Ectodermal cell (in vitro differentiated cells): ENCODE data around the gene RAB8B.

Experiments used
- H3K27ac ChIP-seq: 2 replicates; pipeline ENCODE4 v1.7.0; 2013; ENCODE audit warnings: mild to moderate bottlenecking, low read depth, low read length; ENCODE audit not compliant: insufficient read depth, poor library complexity, severe bottlenecking
- H3K27me3 ChIP-seq: 2 replicates; pipeline ENCODE4 v1.7.0; 2013; ENCODE audit warnings: mild to moderate bottlenecking, low read length; ENCODE audit not compliant: insufficient read depth, control insufficient read depth, poor library complexity, severe bottlenecking
- H3K36me3 ChIP-seq: one replicate; pipeline ENCODE4 v1.7.0; 2013; ENCODE audit warnings: low read length; ENCODE audit not compliant: control insufficient read depth, insufficient read depth
- H3K4me1 ChIP-seq: one replicate; pipeline ENCODE4 v1.7.0; 2013; ENCODE audit warnings: low read length; ENCODE audit not compliant: control insufficient read depth, insufficient read depth
- H3K4me3 ChIP-seq: 2 replicates; pipeline ENCODE4 v1.7.0; 2013; ENCODE audit warnings: low read depth, low read length, control low read depth; ENCODE audit not compliant: insufficient read depth
- H3K9me3 ChIP-seq: 2 replicates; pipeline ENCODE4 v1.7.0; 2013; ENCODE audit warnings: mild to moderate bottlenecking, low read length, moderate library complexity; ENCODE audit not compliant: control insufficient read depth
- WGBS, 2 experiments: methylation state at CpG; one replicate each; pipeline ENCODE4 v1.1.7; 2013; ENCODE audit warnings: missing lambda C conversion rate in 2 of 2; 5-methylcytosine and 5-hydroxymethylcytosine counted together

Gene RAB8B

GRCh38 chr15:63157891-63158431, 31.4 kb upstream of the RAB8B start:
- peak overlapping the region; percentile 79 for H3K4me3 ChIP-seq
- H3K4me1 ChIP-seq: no peaks in the 10 kb centered on the region
- H3K36me3 ChIP-seq: no peaks in the 10 kb centered on the region
- no peaks in the 10 kb centered on the region for H3K27me3 ChIP-seq
- WGBS, 2 experiments: 12 to 13% methylated on average over 18 of the region's 18 CpGs
- peak overlapping the region; percentile 87 for H3K27ac ChIP-seq
- H3K9me3 ChIP-seq: no peaks in the 10 kb centered on the region

GRCh38 chr15:63160638-63161037, 28.8 kb upstream of the RAB8B start:
- Histone ChIP-seq H3K4me1 (no peaks in the 10 kb centered on the region), H3K4me3 (no peak overlapping the region), H3K27ac (no peak overlapping the region), H3K27me3 (no peaks in the 10 kb centered on the region), H3K36me3 (no peaks in the 10 kb centered on the region), H3K9me3 (no peaks in the 10 kb centered on the region)

DNA sequence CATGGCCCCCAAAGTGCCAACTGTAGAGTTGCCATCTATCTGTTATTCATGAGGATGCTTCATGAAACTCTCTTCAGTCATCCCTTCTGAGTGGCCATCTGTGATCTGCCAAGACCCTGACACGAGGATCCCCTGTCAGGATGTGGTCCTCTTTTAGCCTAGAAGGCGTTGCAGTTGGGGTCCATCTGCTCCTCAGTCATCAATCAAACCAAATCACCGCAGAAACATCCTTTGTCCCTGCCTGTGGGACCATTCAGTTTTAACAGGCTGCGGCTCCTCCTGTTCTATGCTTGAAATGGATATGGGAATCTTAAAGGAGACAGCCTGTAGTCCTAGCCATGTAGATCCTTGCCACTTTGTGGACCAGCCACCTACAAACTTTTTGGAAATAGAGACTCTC, 26.2 kb upstream of the RAB8B start:
- no peak overlapping the region for H3K4me3 ChIP-seq
- H3K36me3 ChIP-seq: no peaks in the 10 kb centered on the region
- no peaks in the 10 kb centered on the region for H3K4me1 ChIP-seq
- H3K27me3 ChIP-seq: no peaks in the 10 kb centered on the region
- no peaks in the 10 kb centered on the region for H3K9me3 ChIP-seq
- no peak overlapping the region for H3K27ac ChIP-seq
- 61 to 78% methylated on average over 4 of the region's 4 CpGs for WGBS, 2 experiments

GRCh38 chr15:63165166-63165859, 24.1 kb upstream of the RAB8B start:
- no peak overlapping the region for H3K4me3 ChIP-seq
- no peaks in the 10 kb centered on the region for H3K27me3 ChIP-seq
- no peaks in the 10 kb centered on the region for H3K9me3 ChIP-seq
- 93 to 97% methylated on average over 5 of the region's 6 CpGs for WGBS, 2 experiments
- no peaks in the 10 kb centered on the region for H3K4me1 ChIP-seq
- H3K27ac ChIP-seq: no peak overlapping the region
- H3K36me3 ChIP-seq: no peaks in the 10 kb centered on the region

DNA sequence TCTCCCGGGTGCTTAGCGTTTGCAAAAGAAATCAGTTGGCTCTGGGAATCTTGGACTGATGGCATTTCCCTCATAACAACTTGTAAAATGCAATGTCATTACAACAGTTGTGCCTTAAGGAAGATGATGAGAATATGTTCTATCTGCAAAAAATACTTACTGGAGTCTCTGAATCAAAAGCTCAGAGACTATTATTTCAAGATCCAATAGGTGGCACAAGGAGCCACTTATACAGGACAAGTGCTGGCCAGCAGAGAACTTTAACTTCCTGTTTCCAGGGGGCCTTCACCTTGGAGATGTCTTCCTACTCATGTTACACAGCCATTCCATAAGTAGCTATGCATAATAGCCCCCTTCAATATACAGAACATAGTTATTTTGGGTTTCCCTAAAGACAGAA, 23.2 kb upstream of the RAB8B start:
- Histone ChIP-seq H3K4me1 (no peaks in the 10 kb centered on the region), H3K4me3 (no peak overlapping the region), H3K27ac (no peak overlapping the region), H3K27me3 (no peaks in the 10 kb centered on the region), H3K9me3 (no peaks in the 10 kb centered on the region), H3K36me3 (no peaks in the 10 kb centered on the region)
- WGBS, 2 experiments: 80 to 95% methylated on average over 2 of the region's 2 CpGs

DNA sequence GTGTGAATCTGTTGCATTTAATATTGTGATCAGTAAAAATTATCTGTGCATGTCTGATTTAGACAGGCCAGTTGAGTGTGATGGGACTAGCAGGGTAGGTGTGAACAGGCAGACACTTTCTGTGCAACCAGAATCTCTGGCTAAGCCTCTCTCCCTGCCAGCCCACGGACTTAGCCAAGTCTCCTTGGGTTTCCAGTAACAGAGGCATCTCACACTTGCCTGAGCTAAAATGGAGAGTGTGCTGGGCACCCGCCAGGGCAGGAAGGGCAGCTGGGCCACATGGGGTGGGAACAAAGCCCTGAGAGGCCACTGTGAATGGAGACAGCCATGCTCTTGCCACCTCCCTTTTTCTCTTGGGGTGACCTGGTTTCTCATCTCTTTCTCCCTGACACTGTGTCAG, 19.6 kb upstream of the RAB8B start:
- no peaks in the 10 kb centered on the region for H3K9me3 ChIP-seq
- H3K36me3 ChIP-seq: no peaks in the 10 kb centered on the region
- WGBS, 2 experiments: 90 to 92% methylated on average over 2 of the region's 2 CpGs
- no peak overlapping the region for H3K4me3 ChIP-seq
- H3K27me3 ChIP-seq: no peaks in the 10 kb centered on the region
- no peak overlapping the region for H3K27ac ChIP-seq
- H3K4me1 ChIP-seq: peaks cover 6% of the 10 kb centered on the region

DNA sequence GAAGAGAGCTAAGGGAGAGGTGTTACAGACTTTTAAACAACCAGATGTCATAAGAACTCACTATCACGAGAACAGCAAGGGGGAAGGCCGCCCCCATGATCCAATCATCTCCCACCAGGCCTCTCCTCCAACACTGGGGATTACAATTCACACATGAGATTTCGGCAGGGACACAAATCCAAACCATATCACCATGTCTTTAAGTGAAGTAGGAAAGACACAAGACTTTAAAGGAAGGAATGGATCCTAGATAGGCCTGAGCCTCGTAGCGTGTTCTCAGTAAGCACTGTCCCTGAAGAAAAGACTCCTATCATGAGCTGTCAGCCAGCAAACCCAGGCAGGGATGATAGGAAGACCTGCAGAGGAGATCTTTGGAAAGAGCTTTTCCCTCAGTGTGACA, 17.0 kb upstream of the RAB8B start:
- Histone ChIP-seq H3K27me3 (no peaks in the 10 kb centered on the region), H3K9me3 (no peaks in the 10 kb centered on the region), H3K27ac (peak overlapping the region; percentile 40), H3K36me3 (no peaks in the 10 kb centered on the region), H3K4me3 (no peak overlapping the region), H3K4me1 (peaks cover 6% of the 10 kb centered on the region)
- WGBS, 2 experiments: 88 to 91% methylated on average over 5 of the region's 5 CpGs

DNA sequence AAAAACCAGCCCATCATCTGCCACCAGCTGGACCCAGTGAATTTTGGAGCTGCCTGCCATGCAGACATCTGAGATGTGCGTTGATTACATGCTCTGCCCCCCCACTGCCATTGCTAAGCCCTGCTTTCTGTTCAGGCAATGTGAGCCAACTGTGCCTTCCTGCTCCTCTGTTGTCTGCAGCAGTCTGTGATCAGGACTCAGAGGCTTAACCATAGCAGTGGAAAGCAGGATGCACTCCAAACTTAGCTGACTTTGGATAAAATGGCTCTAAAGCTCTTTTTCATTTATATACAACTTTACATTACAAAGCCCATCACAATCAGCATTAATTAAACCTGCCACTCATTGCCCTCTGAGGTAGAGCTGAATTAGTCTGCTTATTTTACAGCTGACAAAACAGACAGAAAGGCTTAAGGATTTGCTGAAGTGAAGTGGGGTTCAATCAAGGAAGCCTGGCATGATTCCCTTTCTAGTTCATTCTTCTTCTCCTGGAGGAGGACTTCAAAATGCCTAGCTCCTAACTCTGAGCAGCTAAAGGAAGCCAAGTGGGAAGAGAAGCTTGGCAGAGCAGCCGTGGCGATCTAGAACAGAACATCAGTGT, 16.5 kb upstream of the RAB8B start:
- 60 to 61% methylated on average over 3 of the region's 3 CpGs for WGBS, 2 experiments
- Histone ChIP-seq H3K27me3 (no peaks in the 10 kb centered on the region), H3K4me1 (peaks cover 6% of the 10 kb centered on the region), H3K27ac (peak overlapping the region; percentile 40), H3K36me3 (no peaks in the 10 kb centered on the region), H3K4me3 (no peak overlapping the region), H3K9me3 (no peaks in the 10 kb centered on the region)

DNA sequence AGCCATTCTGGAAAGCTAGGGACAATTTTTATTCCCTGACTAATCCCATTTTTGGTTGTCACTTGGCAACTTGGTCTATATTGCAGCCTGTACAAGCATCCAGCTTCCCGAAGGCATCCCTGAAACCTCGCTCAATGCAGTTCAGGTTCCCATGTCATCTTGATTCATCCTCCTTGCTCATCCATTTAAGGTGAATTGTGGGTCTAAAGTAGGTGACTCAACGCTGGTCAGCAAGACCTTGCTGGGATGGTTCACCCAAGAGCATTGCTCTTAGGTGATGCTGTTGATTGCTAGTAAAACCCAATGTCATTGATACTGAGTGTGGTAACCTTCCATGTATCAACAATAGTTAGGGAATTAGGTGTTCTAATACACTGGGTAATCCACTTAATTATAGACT, 13.1 kb upstream of the RAB8B start:
- Histone ChIP-seq H3K4me3 (no peak overlapping the region), H3K9me3 (no peaks in the 10 kb centered on the region), H3K27me3 (no peaks in the 10 kb centered on the region), H3K27ac (no peak overlapping the region), H3K36me3 (no peaks in the 10 kb centered on the region), H3K4me1 (peaks cover 6% of the 10 kb centered on the region)
- 93 to 94% methylated on average over 3 of the region's 3 CpGs for WGBS, 2 experiments

DNA sequence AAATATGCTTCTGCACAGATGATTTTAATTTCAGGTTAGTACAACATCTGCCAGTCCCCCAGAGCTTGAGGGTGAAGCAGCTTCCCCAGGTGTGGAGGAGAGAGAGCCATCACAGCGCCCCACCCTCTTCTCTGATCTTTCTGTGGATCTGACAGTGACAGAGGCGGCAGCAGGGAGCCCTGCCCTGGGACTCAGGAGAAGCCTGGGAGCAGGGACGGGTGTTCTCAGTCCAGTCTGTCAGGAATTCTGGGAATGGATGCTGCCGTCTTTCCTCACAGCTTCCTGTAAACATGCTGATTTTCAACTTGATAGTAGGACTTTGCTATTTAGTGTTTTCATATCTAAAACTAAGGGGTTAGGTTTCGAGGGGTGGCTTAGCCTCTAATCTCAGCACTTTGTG, 11.4 kb upstream of the RAB8B start:
- Histone ChIP-seq H3K4me1 (peaks cover under 1% of the 10 kb centered on the region), H3K9me3 (no peaks in the 10 kb centered on the region), H3K27me3 (no peaks in the 10 kb centered on the region), H3K27ac (no peak overlapping the region), H3K36me3 (no peaks in the 10 kb centered on the region), H3K4me3 (no peak overlapping the region)
- 69 to 72% methylated on average over 5 of the region's 5 CpGs for WGBS, 2 experiments
